ENCODE data around the gene TIMP4.

The TIMP4 gene

DNA sequence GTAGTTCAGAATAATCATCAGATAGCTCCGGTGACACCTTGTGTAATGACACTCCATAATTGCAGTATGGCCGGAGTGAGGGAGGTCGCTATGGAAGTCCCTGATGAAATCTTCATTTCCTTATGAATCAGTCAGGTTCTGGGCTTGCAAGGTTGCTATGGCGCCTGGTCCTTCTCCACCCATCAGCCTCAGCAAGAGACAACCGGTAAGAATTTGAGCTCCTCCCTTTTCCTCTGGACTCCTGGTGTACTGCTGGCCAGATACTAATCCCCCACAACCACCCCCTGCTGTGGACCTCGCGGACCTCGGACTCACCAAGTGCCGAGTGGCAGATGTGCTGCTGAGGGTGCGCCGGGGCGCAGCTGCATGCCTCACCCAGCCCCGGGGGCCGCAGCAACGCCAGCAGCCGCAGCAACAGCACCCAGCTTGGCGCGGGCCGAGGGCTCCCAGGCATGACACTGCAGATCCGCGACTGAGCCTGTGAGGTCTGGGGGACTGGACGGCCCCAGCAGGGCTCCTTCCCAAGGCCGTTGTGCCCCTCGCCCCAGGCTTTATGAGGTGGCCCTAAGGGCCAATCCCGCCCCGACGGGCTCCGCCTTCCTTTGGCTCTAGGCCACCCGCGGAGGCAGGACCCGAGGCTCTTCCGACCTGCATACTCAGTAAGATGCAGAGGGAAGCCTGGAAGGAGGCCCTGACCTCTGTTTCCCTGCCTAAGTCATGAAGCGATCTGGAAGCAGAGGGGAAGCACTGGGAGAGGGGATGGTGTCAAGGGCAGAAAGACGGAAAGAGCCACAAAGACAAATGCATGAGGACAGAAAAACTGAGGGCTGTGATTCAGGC, at the start of gene TIMP4:
TIMP4 (minus strand) TSS at position 526 of the 840 bp plus-strand sequence; CDS start at position 454, 72 bp downstream.
- no peak for DNase-seq (ENCODE audit: low read depth in 1 of 2, low spot score in 1 of 2)

- DNase-seq (ENCODE audit: low read depth in 1 of 2, low spot score in 1 of 2) = no peak
These were observed 46.5 kb upstream of the TIMP4 start for GRCh38 chr3:12205171-12205570.

DNA sequence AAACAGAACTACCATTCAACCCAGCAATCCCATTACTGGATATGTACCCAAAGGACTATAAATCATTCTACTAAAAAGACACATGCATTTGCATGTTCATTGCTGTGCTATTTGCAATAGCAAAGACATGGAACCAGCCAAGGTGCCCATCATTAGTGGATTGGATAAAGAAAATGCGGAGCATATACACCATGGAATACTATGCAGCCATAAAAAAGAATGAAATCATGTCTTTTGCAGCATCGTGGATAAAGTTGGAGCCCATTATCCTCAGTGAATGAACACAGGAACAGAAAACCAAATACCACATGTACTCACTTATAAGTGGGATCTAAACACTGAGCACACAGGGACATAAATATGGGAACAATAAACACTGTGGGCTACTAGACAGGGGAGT, 43.1 kb upstream of the TIMP4 start:
- no peak for DNase-seq (ENCODE audit: low read depth in 1 of 2, low spot score in 1 of 2)

DNA sequence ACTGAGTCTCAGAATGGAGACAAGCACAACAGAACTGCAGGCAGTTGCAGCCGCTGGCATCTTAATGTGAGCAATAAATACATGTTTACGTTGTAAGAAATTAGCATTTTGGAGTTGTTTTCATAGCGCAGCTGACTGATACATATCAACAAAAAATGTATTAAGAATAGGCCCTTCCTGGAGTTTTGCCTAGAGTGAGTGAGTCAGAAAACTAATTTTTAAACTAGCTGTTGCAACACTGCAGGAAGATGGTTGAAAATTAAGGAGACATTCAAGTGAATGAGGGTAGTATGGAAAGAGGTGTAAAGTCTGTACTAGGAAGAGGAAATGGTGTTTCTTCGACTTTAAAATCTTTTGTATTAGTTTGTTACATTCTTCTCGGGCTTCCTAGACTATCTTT, 39.6 kb upstream of the TIMP4 start:
- no peak for DNase-seq (ENCODE audit: low read depth in 1 of 2, low spot score in 1 of 2)

- no peak for DNase-seq (ENCODE audit: low read depth in 1 of 2, low spot score in 1 of 2)
These were observed 38.8 kb upstream of the TIMP4 start for GRCh38 chr3:12197475-12197874.

GRCh38 chr3:12196684-12197083, 38.0 kb upstream of the TIMP4 start:
- no peak for DNase-seq (ENCODE audit: low read depth in 1 of 2, low spot score in 1 of 2)

GRCh38 chr3:12195231-12195630, 36.5 kb upstream of the TIMP4 start:
- DNase-seq (ENCODE audit: low read depth in 1 of 2, low spot score in 1 of 2) = no peak

DNA sequence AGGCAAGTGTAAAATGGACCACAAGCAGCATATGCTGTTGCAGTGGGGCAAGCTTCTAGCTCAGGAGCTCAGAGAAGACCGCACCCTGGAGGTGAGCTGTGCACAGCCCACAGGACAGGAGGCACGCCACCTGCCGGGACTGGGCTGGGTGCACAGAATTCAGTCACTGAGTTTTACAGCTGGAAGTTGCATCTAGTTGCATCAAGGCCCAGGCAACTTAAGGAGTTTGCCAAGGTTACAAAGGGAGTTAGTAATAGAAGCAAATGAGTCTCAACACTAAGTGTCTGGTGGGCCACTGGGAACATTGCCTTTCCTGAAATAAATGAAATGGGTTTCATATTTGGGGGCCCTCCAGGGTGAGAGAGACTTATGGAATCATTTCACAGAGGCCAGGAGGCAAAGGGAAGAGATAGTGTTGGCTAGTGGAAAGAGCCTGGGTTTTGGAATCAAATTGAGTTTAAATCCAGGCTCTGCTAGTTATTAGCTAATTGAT, 36.0 kb upstream of the TIMP4 start:
- DNase-seq (ENCODE audit: low read depth in 1 of 2, low spot score in 1 of 2) = no peak

DNA sequence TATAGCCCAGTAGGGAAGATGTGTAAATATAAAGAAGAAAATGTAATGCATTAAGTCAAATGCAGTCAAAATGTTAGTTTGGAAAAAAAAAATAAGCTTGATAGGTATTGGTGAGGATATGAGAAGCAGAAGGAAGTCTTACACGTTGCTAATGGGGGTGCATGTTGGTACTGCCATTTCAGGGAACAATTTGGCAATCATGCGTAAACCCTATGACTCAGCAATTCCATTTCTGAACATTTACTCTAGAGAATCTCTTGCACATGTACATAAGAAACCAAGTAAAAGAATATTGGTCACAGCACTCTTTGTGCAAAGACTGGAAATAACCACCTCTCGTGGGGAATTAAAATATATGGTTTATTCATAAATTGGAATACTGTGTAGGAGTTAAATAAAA, 35.5 kb upstream of the TIMP4 start:
- DNase-seq (ENCODE audit: low read depth in 1 of 2, low spot score in 1 of 2) = no peak

- DNase-seq (ENCODE audit: low read depth in 1 of 2, low spot score in 1 of 2) = no peak
These were observed 34.9 kb upstream of the TIMP4 start for GRCh38 chr3:12193485-12194165.

DNA sequence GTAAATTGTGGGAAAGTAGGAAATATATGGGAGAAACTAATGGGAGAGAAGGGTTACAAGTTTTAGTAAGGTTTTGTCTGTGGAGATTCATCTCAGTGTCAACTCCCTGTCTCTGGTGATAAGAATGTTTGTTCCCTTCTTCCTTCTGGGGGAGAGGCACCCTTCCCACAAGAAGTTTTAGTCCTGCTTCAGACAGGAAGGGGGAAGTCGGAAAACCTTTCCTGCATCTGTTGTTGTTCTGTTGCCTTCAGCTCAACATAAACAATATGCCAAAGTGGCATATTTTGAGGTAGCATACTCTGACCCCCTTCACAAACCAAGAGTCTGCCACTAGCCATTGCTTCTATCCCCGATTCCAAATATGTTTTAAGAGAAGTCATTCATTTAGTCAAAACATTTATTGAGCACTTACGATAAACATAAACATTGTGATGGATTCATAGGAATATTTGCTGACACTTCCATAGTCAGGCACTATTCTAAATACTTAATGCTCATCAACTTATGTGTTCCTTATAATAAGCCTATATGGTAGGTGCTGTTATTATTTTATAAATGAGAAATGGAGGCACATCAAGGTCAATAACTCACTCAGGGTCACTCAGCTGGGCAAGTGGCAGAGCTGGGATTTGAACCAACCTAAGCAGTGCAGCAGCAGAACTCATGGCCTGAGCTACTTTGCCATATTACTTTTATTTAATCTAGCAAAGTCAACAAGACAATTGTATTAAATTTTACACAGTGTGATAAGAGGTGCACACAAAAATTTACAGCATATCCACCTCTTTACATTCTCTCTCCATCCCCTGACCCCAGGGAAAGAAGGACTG, 34.2 kb upstream of the TIMP4 start:
- DNase-seq (ENCODE audit: low read depth in 1 of 2, low spot score in 1 of 2) = no peak

DNA sequence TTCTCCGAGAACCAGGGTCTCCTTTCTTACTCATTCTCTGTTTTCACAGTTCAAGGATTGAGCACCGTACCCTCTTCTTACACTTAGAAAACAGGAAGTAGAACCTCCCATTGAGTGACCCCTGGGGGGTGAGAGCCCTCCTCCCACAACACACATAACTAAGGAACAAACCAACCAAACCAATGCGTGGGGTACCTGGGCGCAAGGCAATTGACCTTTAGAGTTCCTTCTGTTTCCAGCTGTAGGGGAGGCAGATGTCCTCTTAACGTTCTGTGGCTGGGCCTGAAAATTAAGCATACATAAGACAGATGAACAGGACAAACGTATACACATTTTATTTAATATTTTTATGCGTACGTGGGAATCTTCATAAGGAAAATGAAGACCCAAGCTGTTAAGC, 33.5 kb upstream of the TIMP4 start:
- DNase-seq (ENCODE audit: low read depth in 1 of 2, low spot score in 1 of 2) = no peak

GRCh38 chr3:12191559-12191958, 32.8 kb upstream of the TIMP4 start:
- DNase-seq (ENCODE audit: low read depth in 1 of 2, low spot score in 1 of 2) = no peak

GRCh38 chr3:12190832-12191231, 32.1 kb upstream of the TIMP4 start:
- DNase-seq (ENCODE audit: low read depth in 1 of 2, low spot score in 1 of 2) = no peak

DNA sequence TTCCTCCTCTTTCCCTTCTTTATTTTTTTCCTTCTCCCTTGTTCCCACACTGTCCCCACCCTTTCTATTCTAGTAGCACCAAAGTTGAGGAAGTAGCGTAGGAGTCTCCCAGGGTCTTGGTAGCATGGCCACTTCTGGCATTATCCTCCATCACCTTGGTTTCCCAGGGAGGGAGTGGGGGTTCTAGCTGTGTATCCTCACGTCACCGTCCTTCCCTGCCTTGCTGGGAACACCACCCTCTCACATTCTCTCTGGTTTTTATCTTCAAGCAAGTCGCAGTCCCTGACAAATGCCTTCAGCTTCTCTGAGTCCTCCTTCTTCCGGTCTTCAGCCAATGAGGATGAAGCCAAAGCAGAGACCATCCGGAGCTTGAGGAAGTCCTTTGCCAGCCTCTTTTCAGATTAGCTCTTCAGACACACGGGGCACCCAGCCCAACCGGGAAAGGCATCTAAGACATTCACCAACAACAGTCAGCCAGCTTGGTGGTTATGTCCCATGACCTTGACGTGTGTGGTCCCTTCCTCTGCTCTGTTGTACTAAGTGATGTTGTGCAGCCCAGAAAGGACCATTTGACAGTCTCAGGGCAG, 31.6 kb upstream of the TIMP4 start:
- DNase-seq (ENCODE audit: low read depth in 1 of 2, low spot score in 1 of 2) = no peak

DNA sequence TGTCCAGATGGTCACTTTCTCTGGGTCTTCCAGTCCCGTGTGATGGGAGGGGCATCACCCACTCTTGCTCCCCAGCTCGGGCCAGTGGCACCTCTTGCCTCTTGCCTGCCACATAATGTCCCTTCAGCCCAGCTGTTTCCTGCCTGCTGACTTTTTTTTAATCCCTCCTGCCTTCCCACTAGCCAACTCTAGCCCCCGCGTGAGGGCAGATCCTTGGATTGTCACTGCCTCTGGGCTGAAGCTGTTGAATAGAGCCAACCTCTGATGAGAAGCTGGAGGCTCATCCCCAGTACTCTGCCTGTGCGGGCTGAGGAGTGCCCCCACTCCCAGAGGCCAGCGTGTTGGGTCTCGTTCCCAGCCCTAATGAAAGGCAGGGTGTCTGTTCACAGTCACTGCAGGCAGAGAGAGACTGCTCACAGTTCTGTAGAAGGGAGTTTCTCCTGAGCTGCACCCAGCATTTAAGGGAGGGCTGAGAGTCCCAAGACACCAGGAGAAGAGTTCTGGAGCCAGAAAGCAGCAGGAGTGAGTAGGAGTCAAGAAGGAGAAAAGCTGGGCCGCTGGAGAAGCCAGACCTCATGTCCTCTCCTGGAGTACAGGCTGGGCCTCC, 30.1 kb upstream of the TIMP4 start:
- no peak for DNase-seq (ENCODE audit: low read depth in 1 of 2, low spot score in 1 of 2)

- no peak for DNase-seq (ENCODE audit: low read depth in 1 of 2, low spot score in 1 of 2)
These were observed 29.6 kb upstream of the TIMP4 start for GRCh38 chr3:12188328-12188648.

GRCh38 chr3:12187448-12188327, 29.0 kb upstream of the TIMP4 start:
- peak in 1 of 2 donors; percentile 24 for DNase-seq (ENCODE audit: low read depth in 1 of 2, low spot score in 1 of 2)

DNA sequence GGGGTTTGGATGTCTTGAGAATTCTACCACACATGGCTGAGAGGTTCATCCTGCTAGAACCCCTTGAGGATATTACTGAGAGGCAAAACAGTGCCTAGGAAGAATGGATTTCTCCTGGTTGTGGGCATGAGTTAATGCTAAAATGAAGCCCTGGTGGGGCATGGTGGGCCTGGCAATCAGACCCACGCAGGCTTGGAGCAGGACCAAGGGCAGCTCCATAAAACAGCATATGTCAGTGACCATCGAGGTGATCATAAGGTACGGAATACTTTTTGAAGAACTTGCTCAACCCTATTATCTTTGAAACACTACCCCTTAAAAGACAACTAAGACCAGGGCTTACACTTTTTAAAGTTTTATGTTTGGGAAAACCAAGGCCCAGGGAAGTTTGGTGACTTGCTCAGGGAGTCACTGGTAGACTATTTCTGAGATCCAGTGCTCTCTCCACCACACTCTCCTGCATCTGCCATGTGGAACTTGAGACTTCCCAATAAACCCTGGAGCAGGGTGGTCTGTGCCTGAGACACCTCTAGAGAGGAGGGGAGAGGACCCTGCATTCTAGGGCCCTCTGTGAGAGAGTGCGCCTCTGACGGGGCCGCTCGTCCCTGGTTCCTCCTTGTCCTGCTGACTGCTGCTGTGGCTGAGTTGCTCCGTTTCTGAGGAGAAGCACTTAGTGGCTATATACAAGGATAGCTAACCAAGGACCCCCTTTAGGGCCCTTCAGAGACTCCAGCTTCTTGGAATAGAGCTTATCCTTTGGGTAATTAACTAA, 28.0 kb upstream of the TIMP4 start:
- DNase-seq (ENCODE audit: low read depth in 1 of 2, low spot score in 1 of 2) = no peak

Measured in stimulated activated CD4-positive, alpha-beta T cell treated with anti-CD3 and anti-CD28 coated beads, Interleukin-15, amount 100 ng/mL, for 1 hour (primary cell).